Measurements from ENCODE around the gene CD53. TPM values are rescaled to one million over a fixed set of nuclear protein-coding genes. Genes with fewer than 3 reads are reported as not detected.

Gene CD53
- total and polyA plus RNA-seq, 9 of the 15 experiments (the other 6 are each of a cell fraction or from before 2014, with no cell fraction given): 63.5 to 220 (median 131) TPM

DNA sequence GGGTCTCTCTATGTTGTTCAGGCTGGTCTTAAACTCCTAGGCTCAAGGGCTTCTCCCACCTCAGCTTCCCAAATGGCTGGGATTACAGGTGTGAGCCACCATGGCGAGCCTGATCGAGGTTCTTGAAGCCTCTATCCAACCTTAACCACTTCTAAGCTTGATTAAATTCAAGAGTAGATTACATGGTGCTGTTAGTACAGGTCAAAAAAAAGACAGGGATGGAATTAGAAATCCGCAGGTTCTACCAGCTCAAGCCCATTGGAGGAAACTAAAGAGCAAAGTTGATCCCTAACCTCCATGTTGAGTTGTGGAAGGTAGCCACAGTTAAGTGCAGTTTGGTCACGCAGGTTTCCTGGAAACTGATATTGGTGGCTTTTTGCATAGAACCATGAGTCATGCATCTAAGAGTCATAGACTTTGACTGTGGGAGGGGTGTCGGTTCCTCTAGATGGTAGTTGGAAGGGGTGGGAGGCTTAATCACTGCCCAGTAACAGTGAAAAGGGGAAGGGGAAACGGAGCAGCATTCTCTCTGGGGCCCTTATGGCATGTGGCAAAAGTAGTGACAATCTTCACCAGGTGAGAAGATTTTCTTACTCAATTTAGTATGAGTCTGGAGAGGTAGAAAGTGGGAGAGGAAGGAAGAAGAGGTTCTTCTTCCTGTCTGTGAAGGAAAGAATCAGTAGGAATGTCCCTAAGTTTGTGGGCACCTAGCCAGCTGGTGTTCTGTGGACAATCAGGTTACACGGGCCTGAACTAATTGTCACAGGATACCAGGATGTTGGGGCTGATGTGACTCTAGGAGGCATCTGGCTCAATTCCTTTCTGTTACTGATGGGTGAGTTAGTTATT lies 7.0 kb downstream of the CD53 start (continued):
- TF ChIP-seq WHSC1 (IDR thresholded peaks at IDR 0.05; ENCODE audit: low read length) (no peak), ZNF197 (CRISPR knock-in tag; IDR thresholded peaks at IDR 0.05; ENCODE audit: low read depth) (0 out of 2 replicates have a peak, but pooled peaks have one; percentile 32), FOXP1 (CRISPR knock-in tag; IDR thresholded peaks at IDR 0.05) (0 out of 2 replicates have a peak, but pooled peaks have one; percentile 5), BACH1 (tag; IDR thresholded peaks at IDR 0.05) (0 out of 2 replicates have a peak, but pooled peaks have one; percentile 6), POLR2AphosphoS2 (IDR thresholded peaks at IDR 0.05; ENCODE audit: low read length) (no peak), EP400 (IDR thresholded peaks at IDR 0.05) (peak; percentile 16; the same call in 1 of the 2 replicates), IFI16 (CRISPR knock-in tag; IDR thresholded peaks at IDR 0.05) (0 out of 2 replicates have a peak, but pooled peaks have one; percentile 51), ETS2 (tag; IDR thresholded peaks at IDR 0.05; ENCODE audit: borderline replicate concordance, poor library complexity, severe bottlenecking) (no peak), NR2C2 (CRISPR knock-in tag; IDR thresholded peaks at IDR 0.05) (peak; percentile 40; the same call in 1 of the 2 replicates), NR2C2 (tag; IDR thresholded peaks at IDR 0.05) (peak; percentile 73), TBP (optimal IDR thresholded peaks at IDR 0.05; ENCODE audit: low read depth, low read length) (peak; percentile 68), ZFP30 (CRISPR knock-in tag; IDR thresholded peaks at IDR 0.05; ENCODE audit: borderline replicate concordance) (no peak), BDP1 (IDR thresholded peaks at IDR 0.05; ENCODE audit: insufficient read depth, insufficient read length) (no peak), FOXA1 (IDR thresholded peaks at IDR 0.05; ENCODE audit: borderline replicate concordance) (no peak), ZNF24 (IDR thresholded peaks at IDR 0.05) (no peak), TCF3 (CRISPR knock-in tag; IDR thresholded peaks at IDR 0.05) (peak; percentile 43; the same call in 1 of the 2 replicates), DMBX1 (CRISPR knock-in tag; IDR thresholded peaks at IDR 0.05; ENCODE audit: borderline replicate concordance) (peak; percentile 88), SP1 (CRISPR knock-in tag; IDR thresholded peaks at IDR 0.05) (no peak), TFE3 (CRISPR knock-in tag; IDR thresholded peaks at IDR 0.05) (no peak; the same call in 1 of the 2 replicates), GATA2 (CRISPR knock-in tag; IDR thresholded peaks at IDR 0.05) (no peak), ZFPM2 (CRISPR knock-in tag; IDR thresholded peaks at IDR 0.05) (no peak), SUPT5H (IDR thresholded peaks at IDR 0.05) (0 out of 2 replicates have a peak, but pooled peaks have one; percentile 40)
- TF ChIP-seq, protein P1, sequence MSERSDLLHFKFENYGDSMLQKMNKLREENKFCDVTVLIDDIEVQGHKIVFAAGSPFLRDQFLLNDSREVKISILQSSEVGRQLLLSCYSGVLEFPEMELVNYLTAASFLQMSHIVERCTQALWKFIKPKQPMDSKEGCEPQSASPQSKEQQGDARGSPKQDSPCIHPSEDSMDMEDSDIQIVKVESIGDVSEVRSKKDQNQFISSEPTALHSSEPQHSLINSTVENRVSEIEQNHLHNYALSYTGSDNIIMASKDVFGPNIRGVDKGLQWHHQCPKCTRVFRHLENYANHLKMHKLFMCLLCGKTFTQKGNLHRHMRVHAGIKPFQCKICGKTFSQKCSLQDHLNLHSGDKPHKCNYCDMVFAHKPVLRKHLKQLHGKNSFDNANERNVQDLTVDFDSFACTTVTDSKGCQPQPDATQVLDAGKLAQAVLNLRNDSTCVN (CRISPR knock-in tag; IDR thresholded peaks at IDR 0.05): no peak
- TF ChIP-seq, protein P2, sequence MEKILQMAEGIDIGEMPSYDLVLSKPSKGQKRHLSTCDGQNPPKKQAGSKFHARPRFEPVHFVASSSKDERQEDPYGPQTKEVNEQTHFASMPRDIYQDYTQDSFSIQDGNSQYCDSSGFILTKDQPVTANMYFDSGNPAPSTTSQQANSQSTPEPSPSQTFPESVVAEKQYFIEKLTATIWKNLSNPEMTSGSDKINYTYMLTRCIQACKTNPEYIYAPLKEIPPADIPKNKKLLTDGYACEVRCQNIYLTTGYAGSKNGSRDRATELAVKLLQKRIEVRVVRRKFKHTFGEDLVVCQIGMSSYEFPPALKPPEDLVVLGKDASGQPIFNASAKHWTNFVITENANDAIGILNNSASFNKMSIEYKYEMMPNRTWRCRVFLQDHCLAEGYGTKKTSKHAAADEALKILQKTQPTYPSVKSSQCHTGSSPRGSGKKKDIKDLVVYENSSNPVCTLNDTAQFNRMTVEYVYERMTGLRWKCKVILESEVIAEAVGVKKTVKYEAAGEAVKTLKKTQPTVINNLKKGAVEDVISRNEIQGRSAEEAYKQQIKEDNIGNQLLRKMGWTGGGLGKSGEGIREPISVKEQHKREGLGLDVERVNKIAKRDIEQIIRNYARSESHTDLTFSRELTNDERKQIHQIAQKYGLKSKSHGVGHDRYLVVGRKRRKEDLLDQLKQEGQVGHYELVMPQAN (IDR thresholded peaks at IDR 0.05; ENCODE audit: borderline replicate concordance): no peak

All from K562 (cell line).